ENCODE data around the gene SRBD1.

SRBD1 gene

DNA sequence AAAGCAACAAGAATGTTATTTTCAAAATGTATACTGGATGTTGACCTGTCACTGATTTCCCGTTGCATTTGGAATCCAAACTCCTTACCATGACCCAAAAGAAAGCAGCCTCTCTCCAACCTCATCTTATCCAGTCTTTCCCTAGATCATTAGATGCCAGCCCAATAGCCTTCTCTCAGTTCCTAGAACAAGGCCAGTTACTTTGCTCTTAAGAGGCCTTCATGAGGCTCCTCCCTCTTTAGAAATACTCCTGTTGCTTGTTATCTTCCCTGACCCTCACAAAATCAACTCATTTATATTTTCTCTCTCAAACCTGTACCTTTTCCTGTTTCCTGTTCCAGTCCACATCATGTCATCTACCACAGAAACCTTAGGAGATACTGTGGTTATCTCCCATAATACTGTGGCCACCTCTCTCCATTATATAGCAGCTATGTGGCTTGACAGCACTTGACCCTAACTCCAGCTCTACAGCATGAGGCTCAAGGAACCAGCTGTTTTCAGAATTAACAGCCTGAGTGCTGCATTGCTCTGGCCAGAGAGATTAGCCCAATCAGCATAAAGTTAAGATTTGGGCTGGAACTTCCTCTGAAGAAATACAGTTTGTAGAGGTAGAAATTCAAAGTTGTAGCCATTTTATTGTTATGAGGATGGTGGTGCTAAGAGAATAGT lies 22.8 kb downstream of the SRBD1 start:
- no peak for DNase-seq

GRCh38 chr2:45586600-45586999 lies 24.5 kb downstream of the SRBD1 start:
- DNase-seq = no peak

- DNase-seq = no peak
Measured at GRCh38 chr2:45585267-45585861, 25.7 kb downstream of the SRBD1 start.

GRCh38 chr2:45583977-45584376 lies 27.1 kb downstream of the SRBD1 start:
- no peak for DNase-seq

GRCh38 chr2:45582522-45582921 lies 28.5 kb downstream of the SRBD1 start:
- DNase-seq = no peak

GRCh38 chr2:45578056-45578843 lies 32.8 kb downstream of the SRBD1 start:
- DNase-seq = no peak

DNA sequence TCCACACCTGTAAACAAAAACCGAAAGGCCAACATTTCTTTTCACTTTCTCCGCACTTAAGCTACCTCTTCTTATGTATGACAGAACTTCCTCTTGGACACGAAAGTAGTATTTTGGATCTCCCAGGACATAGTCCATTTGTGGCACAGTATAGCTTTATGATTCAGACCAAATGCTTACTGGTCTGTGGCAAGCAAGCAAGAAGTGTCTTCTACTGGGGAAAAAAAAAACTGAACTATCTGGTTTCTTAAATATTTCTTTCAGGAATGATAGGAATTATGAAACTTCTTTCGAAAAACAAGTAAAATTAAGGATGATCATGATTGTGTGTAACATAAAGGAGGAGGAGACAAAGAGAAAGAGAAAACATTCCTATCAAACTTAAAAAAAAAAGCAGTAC lies 33.6 kb downstream of the SRBD1 start:
- DNase-seq = no peak

DNA sequence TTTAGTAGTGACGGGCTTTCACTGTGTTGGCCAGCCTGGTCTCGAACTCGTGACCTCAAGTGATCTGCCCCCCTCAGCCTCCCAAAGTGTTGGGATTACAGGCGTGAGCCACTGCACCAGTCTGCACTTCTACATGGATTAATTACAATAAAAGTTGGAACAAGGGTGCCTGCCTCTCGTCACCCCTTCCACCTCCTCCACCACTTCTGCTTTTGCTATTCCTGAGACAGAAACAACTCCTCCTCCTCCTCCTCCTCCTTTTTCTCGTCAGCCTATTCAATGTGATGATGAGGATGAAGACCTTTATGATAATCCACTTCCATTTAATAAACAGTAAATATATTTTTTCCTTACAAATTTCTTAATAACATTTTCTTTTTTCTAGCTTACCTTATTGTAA lies 35.2 kb downstream of the SRBD1 start:
- no peak for DNase-seq

GRCh38 chr2:45572979-45573378 lies 38.1 kb downstream of the SRBD1 start:
- no peak for DNase-seq

GRCh38 chr2:45571940-45572339 lies 39.1 kb downstream of the SRBD1 start:
- DNase-seq = no peak

- no peak for DNase-seq
Measured at GRCh38 chr2:45570671-45571334, 40.3 kb downstream of the SRBD1 start.

DNA sequence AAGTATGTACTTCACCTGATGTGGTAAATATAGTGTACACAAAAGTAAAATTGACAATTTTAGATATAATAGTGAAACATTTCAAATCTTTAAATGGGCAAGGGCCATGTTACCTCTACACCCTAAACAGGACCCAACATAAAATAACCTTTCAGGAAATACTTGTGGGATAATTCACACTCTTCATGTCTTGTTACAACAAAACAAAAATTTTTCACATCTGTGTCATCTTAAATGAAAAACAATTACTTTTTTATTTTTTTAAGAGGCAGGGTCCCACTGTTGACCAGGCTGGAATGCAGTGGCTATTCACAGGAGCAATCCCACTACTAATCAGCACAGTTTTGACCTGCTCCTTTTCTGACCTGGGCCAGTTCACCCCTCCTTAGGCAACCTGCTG lies 42.1 kb downstream of the SRBD1 start:
- DNase-seq = no peak

DNA sequence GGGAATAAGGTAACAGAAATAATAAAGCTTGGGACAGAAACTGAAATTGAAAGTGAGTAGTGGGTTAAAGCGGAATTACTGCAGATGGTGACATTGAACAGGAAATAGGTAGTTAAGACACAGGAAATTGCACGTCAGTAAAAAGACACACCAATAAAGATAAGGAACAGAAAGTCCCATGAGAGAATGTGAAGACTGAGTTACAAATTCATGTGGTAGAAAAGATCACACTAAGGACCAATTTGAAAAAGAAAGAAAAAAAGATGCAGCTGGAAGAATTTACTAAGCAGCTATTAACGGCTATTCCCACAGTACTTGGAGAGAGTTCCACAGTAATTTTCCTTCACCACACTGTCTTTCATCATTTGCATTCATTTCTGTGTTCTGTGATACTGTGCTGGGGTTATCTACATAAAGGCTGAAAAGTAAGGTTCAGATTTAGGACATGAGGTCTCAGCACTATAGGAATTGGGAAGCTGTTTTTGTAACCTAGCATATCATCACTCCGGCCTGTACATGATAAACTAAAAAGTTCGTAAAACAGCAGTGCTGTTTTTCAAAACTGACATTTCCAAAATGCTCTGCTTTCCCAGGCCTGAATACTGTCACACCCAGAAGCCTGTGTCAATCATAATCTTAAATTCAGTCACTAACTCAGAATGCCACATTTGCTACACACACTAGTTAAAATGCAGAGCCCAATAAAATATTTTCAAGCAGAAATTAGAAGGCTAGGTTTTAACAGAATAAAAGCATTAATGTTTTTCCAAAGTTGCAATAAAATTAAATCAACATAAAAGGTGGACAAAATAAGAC lies 42.9 kb downstream of the SRBD1 start:
- no peak for DNase-seq

DNA sequence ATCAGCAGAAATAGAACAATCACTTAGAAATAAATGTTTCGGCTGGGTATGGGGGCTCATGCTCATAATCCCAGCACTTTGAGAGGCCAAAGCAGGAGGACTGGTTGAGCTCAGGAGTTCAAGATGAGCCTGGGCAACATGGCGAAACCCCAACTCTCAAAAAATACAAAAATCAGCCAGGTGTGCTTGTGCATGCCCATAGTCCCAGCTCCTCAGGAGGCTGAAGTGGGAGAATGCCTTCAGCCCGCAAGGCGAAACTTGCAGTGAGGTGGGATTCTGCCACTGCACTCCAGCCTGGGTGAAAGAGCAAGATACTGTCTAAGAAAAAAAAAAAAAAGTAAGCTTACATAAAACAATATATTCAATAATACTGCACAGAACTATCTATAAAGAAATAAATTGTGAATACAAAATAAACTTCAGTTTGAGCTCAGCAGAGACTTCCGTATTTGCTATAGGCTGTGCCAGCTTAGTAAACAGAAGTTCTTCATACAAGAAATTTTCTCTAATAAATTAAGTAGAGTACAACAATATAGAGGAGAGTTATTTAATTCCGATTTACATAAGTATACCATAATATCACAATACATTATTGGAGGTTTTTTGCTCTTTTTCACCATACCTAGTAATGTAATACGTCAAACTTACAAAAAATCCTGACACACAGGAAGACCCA lies 43.6 kb downstream of the SRBD1 start:
- no peak for DNase-seq

- DNase-seq = no peak
Measured at GRCh38 chr2:45559436-45559835, 51.6 kb downstream of the SRBD1 start.

- DNase-seq = no peak
Measured at GRCh38 chr2:45554742-45555140, 56.3 kb downstream of the SRBD1 start.

- DNase-seq = no peak
Measured at GRCh38 chr2:45554073-45554741, 56.9 kb downstream of the SRBD1 start.

GRCh38 chr2:45551862-45552261 lies 59.2 kb downstream of the SRBD1 start:
- DNase-seq = no peak

GRCh38 chr2:45545943-45546342 lies 65.1 kb downstream of the SRBD1 start:
- no peak for DNase-seq

GRCh38 chr2:45543257-45543656 lies 67.8 kb downstream of the SRBD1 start:
- no peak for DNase-seq

- no peak for DNase-seq
Measured at GRCh38 chr2:45542013-45542412, 69.1 kb downstream of the SRBD1 start.

DNA sequence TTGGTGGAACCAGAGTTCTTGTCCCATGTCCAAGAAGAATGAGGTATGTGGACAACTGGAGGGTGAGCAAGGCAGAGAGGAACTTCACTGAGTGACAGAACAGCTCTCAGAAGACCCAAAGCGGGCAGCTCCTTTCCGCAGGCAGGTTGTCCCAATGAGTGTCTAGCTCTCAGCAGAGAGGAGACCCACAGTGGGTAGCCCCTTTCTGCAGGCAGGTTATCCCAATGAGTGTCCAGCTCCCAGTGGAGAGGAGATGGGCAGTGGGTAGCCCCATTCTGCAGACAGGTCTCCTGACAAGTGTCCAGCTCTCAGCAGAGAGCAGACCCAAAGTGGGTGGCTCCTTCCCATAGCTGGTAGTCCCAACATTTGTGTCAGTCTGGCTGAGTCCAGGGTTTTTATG lies 69.6 kb downstream of the SRBD1 start:
- DNase-seq = no peak

Measured in NCI-H774 (cell line).